HEK293T (cell line): ENCODE results near the gene ARPC5.

Experiments used
- CTCF ChIA-PET: fragments of 350-600 bp; formaldehyde crosslinking; extraction: SDS; loops from one replicate; lab custom pipeline; 2021; ENCODE audit warnings: antibody characterized with exemption, inconsistent platforms; lab: Yijun Ruan, JAX
- POLR2A ChIA-PET: fragments of 350-600 bp; formaldehyde crosslinking; extraction: SDS; loops from one replicate; lab custom pipeline; 2020; ENCODE audit warnings: antibody characterized with exemption, inconsistent platforms; lab: Yijun Ruan, JAX
- DNase-seq: peaks from one replicate; pipeline ENCODE4 v3.0.0; 2012; ENCODE audit warnings: mixed read lengths; ENCODE audit errors: extremely low spot score
- ARNT ChIP-seq: fragments of 450-650 bp; IDR thresholded peaks from 2 replicates; pipeline ENCODE4 v1.6.1; 2017; ENCODE audit warnings: mild to moderate bottlenecking
- BHLHE40 ChIP-seq: fragments of 450-650 bp; IDR thresholded peaks from 2 replicates; pipeline ENCODE4 v1.6.1; 2016; ENCODE audit warnings: mild to moderate bottlenecking, moderate library complexity, borderline replicate concordance
- CTBP1 ChIP-seq: fragments of 450-650 bp; IDR thresholded peaks from 2 replicates; pipeline ENCODE4 v1.6.1; 2016; ENCODE audit warnings: borderline replicate concordance
- ELF4 ChIP-seq: fragments of 450-650 bp; IDR thresholded peaks from 2 replicates; pipeline ENCODE4 v1.6.1; 2017; ENCODE audit warnings: antibody characterized with exemption
- FOXA1 ChIP-seq: fragments of 450-650 bp; IDR thresholded peaks from 2 replicates; pipeline ENCODE4 v1.6.1; 2016; ENCODE audit warnings: mild to moderate bottlenecking
- FOXK2 ChIP-seq: fragments of 450-650 bp; IDR thresholded peaks from 2 replicates; pipeline ENCODE4 v1.6.1; 2016; ENCODE audit warnings: mild to moderate bottlenecking
- FOXM1 ChIP-seq: fragments of 450-650 bp; IDR thresholded peaks from 2 replicates; pipeline ENCODE4 v1.6.1; 2017; ENCODE audit warnings: mild to moderate bottlenecking, borderline replicate concordance
- HDGF ChIP-seq: fragments of 450-650 bp; IDR thresholded peaks from 2 replicates; pipeline ENCODE4 v1.6.1; 2017; ENCODE audit warnings: antibody characterized with exemption, borderline replicate concordance
- L3MBTL2 ChIP-seq: fragments of 450-650 bp; conservative IDR thresholded peaks from 2 replicates; pipeline ENCODE4 v1.6.1; 2016; ENCODE audit warnings: mild to moderate bottlenecking
- LEF1 ChIP-seq: fragments of 450-650 bp; IDR thresholded peaks from 2 replicates; pipeline ENCODE4 v1.6.1; 2017; ENCODE audit warnings: mild to moderate bottlenecking, borderline replicate concordance
- NFRKB ChIP-seq: fragments of 450-650 bp; IDR thresholded peaks from 2 replicates; pipeline ENCODE4 v1.6.1; 2016; ENCODE audit warnings: mild to moderate bottlenecking, moderate library complexity
- SP1 ChIP-seq: fragments of 450-650 bp; IDR thresholded peaks from 2 replicates; pipeline ENCODE4 v1.6.1; 2017
- SUZ12 ChIP-seq: fragments of 450-650 bp; IDR thresholded peaks from 2 replicates; pipeline ENCODE4 v1.6.1; 2016; ENCODE audit warnings: mild to moderate bottlenecking
- TARDBP ChIP-seq: fragments of 450-650 bp; IDR thresholded peaks from 2 replicates; pipeline ENCODE4 v1.6.1; 2016
- ZNF384 ChIP-seq: fragments of 450-650 bp; IDR thresholded peaks from 2 replicates; pipeline ENCODE4 v1.6.1; 2016
- TF ChIP-seq, protein P1 (sequence below): fragments of 450-650 bp; IDR thresholded peaks from 2 replicates; pipeline ENCODE4 v1.6.1; 2016

The ARPC5 gene

DNA sequence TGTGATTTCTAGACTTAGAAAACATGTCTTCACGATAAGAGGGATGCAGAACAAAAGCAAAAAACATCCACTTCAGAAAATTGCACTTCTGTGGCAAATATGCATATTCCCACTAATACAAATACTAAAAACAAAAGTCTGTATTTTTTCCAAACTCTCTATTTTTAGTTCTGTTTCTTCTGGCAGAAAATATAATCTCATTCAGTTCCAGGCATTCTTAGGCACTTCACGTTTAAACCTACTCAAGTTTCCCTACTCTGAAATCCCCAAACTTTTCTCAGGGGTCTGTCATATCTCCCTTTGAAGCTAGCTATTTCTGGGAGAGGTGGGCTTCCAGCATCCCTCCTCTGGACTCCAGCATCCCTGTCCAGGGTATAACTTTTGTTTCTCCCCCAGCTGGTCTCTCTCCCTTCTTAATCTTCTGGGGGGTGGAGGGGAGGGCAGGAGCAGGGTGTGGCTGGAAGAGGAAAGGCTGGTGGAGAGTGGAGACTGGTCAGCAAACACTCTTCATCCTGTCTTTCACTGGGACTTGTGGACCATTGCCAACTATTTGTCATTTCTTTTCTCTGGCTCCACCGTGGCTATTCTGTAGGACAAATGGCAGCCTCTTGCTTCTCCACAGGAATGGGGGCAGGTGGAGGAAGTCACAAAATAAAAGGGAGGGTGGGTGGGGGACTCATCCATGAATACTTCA lies 25.7 kb downstream of the ARPC5 start:
- TF ChIP-seq FOXK2 (no peak), FOXM1 (no peak), LEF1 (no peak)
- no peak for DNase-seq
- ChIA-PET CTCF (interaction anchor here (0.7 to 1.2 kb wide), 4 partner anchors 18 to 75 kb away, joined by 3 to 4 read pairs (median 4); no protein-coding TSS in a partner anchor), POLR2A (no interaction called here)

GRCh38 chr1:183609313-183609712 lies 26.3 kb downstream of the ARPC5 start:
- no peak for TF ChIP-seq HDGF
- no peak for TF ChIP-seq SUZ12
- TF ChIP-seq, protein P1, sequence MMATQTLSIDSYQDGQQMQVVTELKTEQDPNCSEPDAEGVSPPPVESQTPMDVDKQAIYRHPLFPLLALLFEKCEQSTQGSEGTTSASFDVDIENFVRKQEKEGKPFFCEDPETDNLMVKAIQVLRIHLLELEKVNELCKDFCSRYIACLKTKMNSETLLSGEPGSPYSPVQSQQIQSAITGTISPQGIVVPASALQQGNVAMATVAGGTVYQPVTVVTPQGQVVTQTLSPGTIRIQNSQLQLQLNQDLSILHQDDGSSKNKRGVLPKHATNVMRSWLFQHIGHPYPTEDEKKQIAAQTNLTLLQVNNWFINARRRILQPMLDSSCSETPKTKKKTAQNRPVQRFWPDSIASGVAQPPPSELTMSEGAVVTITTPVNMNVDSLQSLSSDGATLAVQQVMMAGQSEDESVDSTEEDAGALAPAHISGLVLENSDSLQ: no peak
- no peak for TF ChIP-seq ARNT
- TF ChIP-seq NFRKB: no peak
- no peak for TF ChIP-seq FOXA1
- no peak for TF ChIP-seq ELF4
- TF ChIP-seq L3MBTL2: no peak
- TF ChIP-seq FOXM1: no peak
- TF ChIP-seq LEF1: no peak
- no peak for TF ChIP-seq BHLHE40
- no peak for TF ChIP-seq ZNF384
- no peak for TF ChIP-seq FOXK2
- no peak for TF ChIP-seq TARDBP
- TF ChIP-seq SP1: no peak
- no peak for TF ChIP-seq CTBP1
- DNase-seq: no peak
- CTCF ChIA-PET: interaction anchor here (0.7 to 1.2 kb wide), 4 partner anchors 18 to 75 kb away, joined by 3 to 4 read pairs (median 4); no protein-coding TSS in a partner anchor
- POLR2A ChIA-PET: no interaction called here

DNA sequence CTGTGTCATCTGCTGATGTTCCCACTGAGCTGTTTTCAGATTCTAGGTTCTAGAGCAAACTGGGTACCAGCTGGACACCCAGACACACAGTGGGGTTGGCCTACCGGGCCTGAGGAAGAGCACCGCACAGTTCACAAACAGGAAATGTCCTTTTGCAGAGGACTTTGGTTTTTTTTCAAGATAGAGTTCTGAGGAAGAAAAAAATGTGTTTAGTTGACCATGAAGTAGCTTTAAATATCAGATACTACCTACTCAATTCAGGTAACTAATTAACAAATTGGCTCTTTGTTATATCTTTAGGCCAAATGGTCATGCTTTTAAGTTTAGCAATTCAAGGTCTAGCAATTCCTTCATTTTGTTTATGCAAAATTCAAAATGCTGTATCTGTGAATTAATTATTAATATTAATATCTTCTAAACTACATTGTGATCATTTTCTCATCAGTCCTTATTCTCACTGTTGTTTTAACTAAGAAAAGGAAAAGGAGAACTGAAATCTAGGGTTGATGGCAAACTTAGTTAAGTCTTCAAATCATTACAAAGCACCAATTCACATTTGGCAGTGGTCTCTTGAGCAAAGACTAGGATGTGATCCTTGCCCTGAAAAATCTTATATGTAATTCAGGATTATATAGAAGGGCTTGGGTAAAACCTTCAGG lies 28.1 kb downstream of the ARPC5 start:
- no peak for DNase-seq
- TF ChIP-seq, protein P1: no peak
- TF ChIP-seq NFRKB (no peak), ZNF384 (no peak), SP1 (no peak), FOXM1 (no peak), SUZ12 (no peak), HDGF (no peak), L3MBTL2 (no peak), ELF4 (no peak), FOXA1 (no peak), CTBP1 (no peak)
- ChIA-PET CTCF (no interaction called here), POLR2A (no interaction called here)

DNA sequence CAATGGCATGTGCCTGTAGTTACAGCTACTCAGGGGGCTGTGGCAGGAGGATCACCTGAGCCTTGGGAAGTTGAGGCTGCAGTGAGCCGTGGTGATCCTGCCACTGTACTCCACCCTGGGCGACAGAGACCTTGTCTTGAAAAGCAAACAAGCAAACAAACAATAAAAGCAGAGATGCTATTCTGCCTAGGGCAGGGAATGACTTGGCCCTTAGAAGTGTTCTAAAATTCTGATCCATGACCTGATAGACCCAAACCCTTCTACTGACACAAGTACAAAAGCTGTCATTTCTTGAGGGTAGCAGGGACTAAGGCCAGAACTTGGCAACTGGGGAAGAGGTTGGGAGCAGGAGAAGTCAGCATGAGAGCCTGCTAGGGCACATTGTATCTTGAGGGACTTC lies 29.7 kb downstream of the ARPC5 start:
- CTCF ChIA-PET: no interaction called here
- no peak for DNase-seq
- TF ChIP-seq SP1: no peak
- POLR2A ChIA-PET: no interaction called here

DNA sequence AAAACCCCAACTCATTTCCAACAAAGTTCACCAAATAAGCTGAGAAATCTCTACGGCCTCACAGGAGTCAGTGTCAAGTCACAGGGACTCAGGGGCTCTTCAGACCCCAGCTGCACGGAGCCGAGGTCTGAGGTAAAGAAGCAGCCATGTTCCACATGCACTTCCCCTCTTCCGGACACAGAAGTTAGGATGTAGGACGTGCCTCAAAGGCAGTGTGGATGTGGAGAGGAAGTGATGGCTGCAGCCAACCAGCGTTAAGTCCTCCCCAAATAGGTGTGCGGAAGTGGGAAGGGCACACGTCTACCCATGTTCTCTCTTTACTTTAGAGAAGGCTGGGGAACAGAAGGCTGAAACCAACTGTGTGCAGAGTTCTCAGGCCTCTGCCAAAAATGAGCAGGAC lies 30.8 kb downstream of the ARPC5 start:
- ChIA-PET CTCF (interaction anchor here (0.9 kb wide), 1 partner anchor 26 kb away, joined by 3 read pairs; no protein-coding TSS in a partner anchor), POLR2A (interaction anchor here (1.2 kb wide), 1 partner anchor 18 kb away, joined by 3 read pairs; no protein-coding TSS in a partner anchor)

More for the DNA sequence above, 30.8 kb downstream of the ARPC5 start:
- no peak for DNase-seq
- TF ChIP-seq ARNT (no peak), ELF4 (no peak), L3MBTL2 (no peak), NFRKB (no peak), LEF1 (no peak), TARDBP (no peak), SP1 (no peak), FOXK2 (no peak), ZNF384 (no peak), SUZ12 (no peak), HDGF (no peak), BHLHE40 (no peak), FOXM1 (no peak), CTBP1 (no peak)
- TF ChIP-seq, protein P1: no peak
